ENCODE data around the gene TFF1.

Gene TFF1

GRCh38 chr21:42379426-42380215, 13.3 kb upstream of the TFF1 start:
- DNase-seq = no peak

- no peak for DNase-seq
These were observed 12.1 kb upstream of the TFF1 start for GRCh38 chr21:42378418-42378817.

- DNase-seq = no peak
These were observed 11.6 kb upstream of the TFF1 start for GRCh38 chr21:42377951-42378340.

GRCh38 chr21:42377211-42377950, 11.0 kb upstream of the TFF1 start:
- DNase-seq = no peak

- no peak for DNase-seq
These were observed 10.1 kb upstream of the TFF1 start for GRCh38 chr21:42376338-42376982.

GRCh38 chr21:42375966-42376337, 9.6 kb upstream of the TFF1 start:
- no peak for DNase-seq

GRCh38 chr21:42375506-42375905, 9.2 kb upstream of the TFF1 start:
- peak in 1 of 2 experiments; percentile 35 for DNase-seq

- peak in 1 of 2 experiments; percentile 52 for DNase-seq
These were observed 8.6 kb upstream of the TFF1 start for GRCh38 chr21:42374864-42375499.

- DNase-seq = peak; percentile 49 to 51
These were observed 8.1 kb upstream of the TFF1 start for GRCh38 chr21:42374457-42374856.

- no peak for DNase-seq
These were observed 7.6 kb upstream of the TFF1 start for GRCh38 chr21:42373908-42374455.

GRCh38 chr21:42373196-42373907, 7.0 kb upstream of the TFF1 start:
- DNase-seq = peak; percentile 77 to 81

- DNase-seq = no peak
These were observed 4.7 kb upstream of the TFF1 start for GRCh38 chr21:42370894-42371654.

GRCh38 chr21:42369821-42370220, 3.5 kb upstream of the TFF1 start:
- DNase-seq = no peak

- DNase-seq = no peak
These were observed 1.2 kb upstream of the TFF1 start for GRCh38 chr21:42367367-42368165.

GRCh38 chr21:42365770-42366169, 565 bp downstream of the TFF1 start:
- no peak for DNase-seq

- DNase-seq = no peak
These were observed 1.9 kb downstream of the TFF1 start for GRCh38 chr21:42364304-42364865.

- DNase-seq = no peak
These were observed 3.0 kb downstream of the TFF1 start for GRCh38 chr21:42363312-42363711.

- DNase-seq = no peak
These were observed 3.6 kb downstream of the TFF1 start for GRCh38 chr21:42362700-42363099.

- no peak for DNase-seq
These were observed 4.1 kb downstream of the TFF1 start for GRCh38 chr21:42362198-42362597.

GRCh38 chr21:42361286-42361685, 5.0 kb downstream of the TFF1 start:
- no peak for DNase-seq
